GM19025 (cell line): ENCODE results near the gene RTP1.
"Not testable (repeated sequence)": the region's sequence is repeated elsewhere in the genome, so short reads cannot be mapped to it uniquely, and the experiment has no call there.

Experiments used
- ATAC-seq: cut with Tn5 transposase; IDR thresholded peaks from one replicate; pipeline ENCODE4 v1.9.1; 2021; ENCODE audit warnings: mild to moderate bottlenecking, low read depth, moderate library complexity; ENCODE audit not compliant: unreplicated experiment

The RTP1 gene

GRCh38 chr3:187197335-187197649 lies at the start of gene RTP1:
RTP1 (plus strand) TSS chr3:187197486; CDS start chr3:187197516, 30 bp downstream.
- no peak for ATAC-seq

- no peak for ATAC-seq
Observed at GRCh38 chr3:187150186-187150585, 47.1 kb upstream of the RTP1 start.

GRCh38 chr3:187150599-187150998 lies 46.7 kb upstream of the RTP1 start:
- ATAC-seq, result no peak

- no peak for ATAC-seq
Observed at GRCh38 chr3:187161556-187161955, 35.7 kb upstream of the RTP1 start.

GRCh38 chr3:187162265-187162953 lies 34.9 kb upstream of the RTP1 start:
- no peak for ATAC-seq

GRCh38 chr3:187165144-187165543 lies 32.1 kb upstream of the RTP1 start:
- no peak for ATAC-seq

GRCh38 chr3:187166750-187167149 lies 30.5 kb upstream of the RTP1 start:
- no peak for ATAC-seq

GRCh38 chr3:187167777-187168176 lies 29.5 kb upstream of the RTP1 start:
- ATAC-seq, result no peak

GRCh38 chr3:187169231-187169960 lies 27.9 kb upstream of the RTP1 start:
- no peak for ATAC-seq

- ATAC-seq, result not testable (repeated sequence)
Observed at GRCh38 chr3:187170911-187171310, 26.4 kb upstream of the RTP1 start.

GRCh38 chr3:187172929-187173328 lies 24.4 kb upstream of the RTP1 start:
- ATAC-seq, result no peak

- no peak for ATAC-seq
Observed at GRCh38 chr3:187181454-187182170, 15.7 kb upstream of the RTP1 start.

- no peak for ATAC-seq
Observed at GRCh38 chr3:187183210-187183862, 13.9 kb upstream of the RTP1 start.

- ATAC-seq, result no peak
Observed at GRCh38 chr3:187183903-187184302, 13.4 kb upstream of the RTP1 start.

- ATAC-seq, result no peak
Observed at GRCh38 chr3:187185759-187186158, 11.5 kb upstream of the RTP1 start.

- no peak for ATAC-seq
Observed at GRCh38 chr3:187186375-187186774, 10.9 kb upstream of the RTP1 start.

GRCh38 chr3:187186801-187187421 lies 10.4 kb upstream of the RTP1 start:
- no peak for ATAC-seq

GRCh38 chr3:187188931-187189330 lies 8.4 kb upstream of the RTP1 start:
- ATAC-seq, result no peak

- ATAC-seq, result no peak
Observed at GRCh38 chr3:187191271-187191670, 6.0 kb upstream of the RTP1 start.

GRCh38 chr3:187193181-187193580 lies 4.1 kb upstream of the RTP1 start:
- no peak for ATAC-seq
